ENCODE data around the gene NEB.

Gene NEB

DNA sequence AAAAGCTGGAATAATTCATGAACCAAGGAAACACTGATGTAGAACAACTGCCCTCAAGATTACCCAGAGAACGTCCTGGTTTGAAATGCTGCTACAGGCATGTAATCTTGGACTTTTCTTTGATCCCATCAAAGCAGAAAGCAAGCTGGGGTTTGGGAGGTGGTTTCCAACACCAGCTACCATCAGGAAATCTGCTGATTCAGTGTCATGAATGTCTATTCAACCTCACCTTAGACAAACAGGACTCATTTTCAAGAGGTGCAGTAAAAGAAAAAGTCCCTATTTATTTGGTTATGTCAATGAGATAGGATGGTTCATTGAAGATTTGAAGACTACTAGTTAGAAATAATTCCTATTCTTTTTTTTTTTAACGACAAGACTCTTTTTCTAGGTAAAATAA lies 72.7 kb downstream of the NEB start:
- no peak overlapping the region for H3K4me3 ChIP-seq (ENCODE audit: low read depth, low read length)
- DNase-seq (ENCODE audit: low read depth, low spot score), result no peak
- in situ Hi-C loops (cut with HindIII; ENCODE audit: low sequenced_read_pairs), result no loop called here
- TF ChIP-seq, protein P1, sequence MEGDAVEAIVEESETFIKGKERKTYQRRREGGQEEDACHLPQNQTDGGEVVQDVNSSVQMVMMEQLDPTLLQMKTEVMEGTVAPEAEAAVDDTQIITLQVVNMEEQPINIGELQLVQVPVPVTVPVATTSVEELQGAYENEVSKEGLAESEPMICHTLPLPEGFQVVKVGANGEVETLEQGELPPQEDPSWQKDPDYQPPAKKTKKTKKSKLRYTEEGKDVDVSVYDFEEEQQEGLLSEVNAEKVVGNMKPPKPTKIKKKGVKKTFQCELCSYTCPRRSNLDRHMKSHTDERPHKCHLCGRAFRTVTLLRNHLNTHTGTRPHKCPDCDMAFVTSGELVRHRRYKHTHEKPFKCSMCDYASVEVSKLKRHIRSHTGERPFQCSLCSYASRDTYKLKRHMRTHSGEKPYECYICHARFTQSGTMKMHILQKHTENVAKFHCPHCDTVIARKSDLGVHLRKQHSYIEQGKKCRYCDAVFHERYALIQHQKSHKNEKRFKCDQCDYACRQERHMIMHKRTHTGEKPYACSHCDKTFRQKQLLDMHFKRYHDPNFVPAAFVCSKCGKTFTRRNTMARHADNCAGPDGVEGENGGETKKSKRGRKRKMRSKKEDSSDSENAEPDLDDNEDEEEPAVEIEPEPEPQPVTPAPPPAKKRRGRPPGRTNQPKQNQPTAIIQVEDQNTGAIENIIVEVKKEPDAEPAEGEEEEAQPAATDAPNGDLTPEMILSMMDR (IDR thresholded peaks at IDR 0.05; ENCODE audit: low read depth, low read length), result no peak

DNA sequence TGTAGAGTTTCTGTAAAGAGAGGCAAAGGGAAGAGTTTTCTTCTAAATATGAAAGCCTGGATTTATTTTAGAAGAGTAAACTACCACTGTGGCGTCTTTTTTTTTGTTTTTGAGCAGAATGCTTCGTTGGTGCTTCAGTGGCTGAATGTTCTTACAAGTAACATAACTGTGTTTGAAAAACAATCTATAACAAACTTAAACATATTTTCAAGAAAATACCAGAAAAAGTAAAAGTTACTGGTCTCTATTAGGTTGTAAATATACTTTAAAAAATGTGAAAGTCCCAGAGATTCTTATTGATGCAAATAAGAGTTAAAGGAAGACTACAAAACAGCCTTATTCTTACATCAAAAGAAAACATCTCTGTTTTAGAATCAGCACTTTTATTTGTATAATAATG lies 76.2 kb downstream of the NEB start:
- no peak for DNase-seq (ENCODE audit: low read depth, low spot score)
- TF ChIP-seq, protein P1 (IDR thresholded peaks at IDR 0.05; ENCODE audit: low read depth, low read length), result no peak
- H3K4me3 ChIP-seq (ENCODE audit: low read depth, low read length), result no peak overlapping the region
- in situ Hi-C loops (cut with HindIII; ENCODE audit: low sequenced_read_pairs), result no loop called here

DNA sequence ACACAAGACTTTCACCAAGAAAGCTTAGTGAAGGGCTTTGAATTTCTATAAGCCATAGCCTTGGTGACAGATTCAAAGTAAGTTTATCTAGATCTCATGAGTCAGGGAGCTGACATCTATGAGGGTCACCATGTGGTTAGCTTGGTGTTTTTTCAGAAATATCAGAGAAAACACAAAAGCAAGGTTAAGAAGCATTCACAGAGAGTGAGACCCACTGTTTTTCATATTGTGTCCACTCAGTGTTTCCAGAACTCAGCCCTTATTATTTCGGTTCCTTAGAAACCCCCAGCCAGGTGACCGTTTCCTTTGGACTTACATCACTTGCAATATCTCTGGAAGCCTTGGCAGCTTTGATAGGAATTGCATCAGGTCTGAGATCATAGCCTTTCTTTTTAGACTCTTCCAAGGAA lies 76.6 kb downstream of the NEB start:
- peak; percentile 34 for DNase-seq (ENCODE audit: low read depth, low spot score)
- H3K4me3 ChIP-seq (ENCODE audit: low read depth, low read length), result no peak overlapping the region
- TF ChIP-seq, protein P1 (IDR thresholded peaks at IDR 0.05; ENCODE audit: low read depth, low read length), result no peak
- in situ Hi-C loops (cut with HindIII; ENCODE audit: low sequenced_read_pairs), result no loop called here

DNA sequence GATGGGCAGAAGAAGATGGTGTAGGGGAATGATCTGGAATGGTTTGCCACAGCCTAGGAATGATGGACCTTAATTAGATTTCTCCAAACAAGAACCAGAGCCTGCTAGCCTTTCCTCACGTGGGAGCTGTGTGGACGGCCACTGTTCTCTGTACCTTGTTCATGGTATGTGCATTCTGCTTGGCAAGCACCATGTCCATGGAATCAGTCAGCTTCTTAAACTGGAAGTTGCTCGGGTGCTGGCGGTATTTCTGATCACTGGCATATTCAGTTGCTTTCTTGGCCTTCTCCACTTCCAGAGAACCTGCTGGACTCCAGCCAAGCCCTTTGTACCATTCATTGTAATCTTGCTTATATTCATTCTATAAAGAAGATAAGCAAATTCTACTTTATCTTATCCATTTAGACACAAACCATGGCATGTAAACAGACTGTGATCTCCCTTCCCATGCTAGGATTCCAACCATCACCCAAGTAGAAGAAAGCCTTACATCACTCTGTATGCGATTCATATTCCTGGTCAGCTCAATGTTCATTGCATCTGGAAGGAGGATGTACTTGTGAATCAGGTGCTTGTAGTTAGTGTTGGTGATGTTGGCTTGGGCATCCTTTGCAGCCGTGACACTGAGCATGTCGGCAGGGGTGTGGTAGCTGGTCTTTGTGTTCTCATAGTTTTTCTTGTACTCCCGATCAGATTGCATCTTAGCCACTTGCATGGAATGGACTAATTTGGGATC lies 78.4 kb downstream of the NEB start:
- in situ Hi-C loops (cut with HindIII; ENCODE audit: low sequenced_read_pairs), result no loop called here
- DNase-seq (ENCODE audit: low read depth, low spot score), result no peak
- no peak overlapping the region for H3K4me3 ChIP-seq (ENCODE audit: low read depth, low read length)
- TF ChIP-seq, protein P1 (IDR thresholded peaks at IDR 0.05; ENCODE audit: low read depth, low read length), result no peak

- in situ Hi-C loops (cut with HindIII; ENCODE audit: low sequenced_read_pairs), result no loop called here
- H3K4me3 ChIP-seq (ENCODE audit: low read depth, low read length), result no peak overlapping the region
- no peak for DNase-seq (ENCODE audit: low read depth, low spot score)
- TF ChIP-seq, protein P1 (IDR thresholded peaks at IDR 0.05; ENCODE audit: low read depth, low read length), result no peak
Measured at GRCh38 chr2:151654891-151655290, 79.4 kb downstream of the NEB start.

DNA sequence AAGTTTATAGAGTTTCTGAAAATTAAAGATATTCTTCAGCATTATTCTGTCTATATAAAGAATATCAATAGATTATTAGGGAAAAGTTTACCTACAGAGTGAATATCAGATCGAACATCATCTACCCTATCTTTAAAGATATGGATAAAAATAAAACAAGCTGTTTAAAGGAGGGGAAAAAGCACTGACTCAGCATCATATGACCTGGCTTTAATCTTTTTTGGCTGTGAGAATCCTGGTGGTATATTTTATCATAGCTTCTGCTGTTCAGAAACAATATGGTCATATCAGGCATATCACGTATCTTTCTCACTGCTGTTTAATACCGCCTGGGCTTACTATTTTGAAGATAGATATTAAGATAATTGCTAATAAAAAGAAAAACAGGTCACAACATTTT lies 80.2 kb downstream of the NEB start:
- H3K4me3 ChIP-seq (ENCODE audit: low read depth, low read length), result no peak overlapping the region
- TF ChIP-seq, protein P1 (IDR thresholded peaks at IDR 0.05; ENCODE audit: low read depth, low read length), result no peak
- DNase-seq (ENCODE audit: low read depth, low spot score), result no peak
- in situ Hi-C loops (cut with HindIII; ENCODE audit: low sequenced_read_pairs), result no loop called here
